Breast epithelium (tissue), 3 donors: ENCODE results near the gene SOD3.

ENCODE experiments used
- CTCF ChIP-seq, 3 donors: fragments of 450-650 bp; IDR thresholded peaks; one replicate each; pipeline ENCODE4 v1.5.1; 2016 to 2017; ENCODE audit warnings: antibody characterized with exemption in 3 of 3, mild to moderate bottlenecking in 3 of 3, moderate library complexity in 3 of 3
- POLR2AphosphoS5 ChIP-seq, 3 donors: sonication (generic); formaldehyde crosslinking; IDR thresholded peaks; one replicate each; pipeline ENCODE4 v1.6.1; 2017; ENCODE audit warnings: antibody characterized with exemption in 3 of 3

DNA sequence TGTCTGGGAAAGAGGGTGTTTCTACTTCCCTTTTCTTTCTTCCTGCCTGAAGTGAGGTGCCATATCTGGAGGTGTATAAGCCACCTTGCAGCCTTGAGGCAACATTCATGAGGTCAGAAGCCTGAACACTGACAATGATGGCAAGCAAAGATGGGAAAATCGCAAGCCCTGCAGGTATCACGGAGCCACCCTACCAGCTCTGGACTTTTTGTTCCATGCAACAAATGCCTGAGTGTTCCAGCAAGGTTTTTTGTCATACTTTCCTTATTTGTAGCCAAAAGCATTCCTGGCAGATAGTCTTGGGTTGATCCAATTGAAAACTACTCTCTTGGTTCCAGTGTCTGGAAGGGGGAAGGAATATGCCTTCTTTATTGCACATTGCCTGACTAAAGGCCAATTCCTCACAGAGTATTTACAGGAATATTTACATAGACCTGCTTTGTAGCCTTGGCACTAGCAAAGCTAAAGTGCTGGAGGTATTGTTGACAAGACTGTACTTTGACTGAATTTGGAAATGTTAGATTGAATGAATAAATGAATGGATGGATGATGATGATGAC lies 14.4 kb upstream of the SOD3 start:
- TF ChIP-seq CTCF (IDR thresholded peaks at IDR 0.05) = no peak
- TF ChIP-seq POLR2AphosphoS5 (IDR thresholded peaks at IDR 0.05) = no peak
